GM12875 (cell line): Measurements from ENCODE around the gene CEP76.

ENCODE experiments used
- H3K4me3 ChIP-seq: one replicate; pipeline ENCODE4 v1.5.1; 2011; ENCODE audit warnings: low read depth, low read length, control low read depth
- CTCF ChIP-seq: IDR thresholded peaks from 2 replicates; pipeline ENCODE4 v1.5.1; 2011; ENCODE audit warnings: low read depth, mild to moderate bottlenecking, control low read depth, inconsistent platforms, low read length, moderate library complexity, borderline replicate concordance; ENCODE audit not compliant: insufficient read depth

The CEP76 gene

GRCh38 chr18:12640881-12641200 lies 61.7 kb downstream of the CEP76 start:
- no peak for TF ChIP-seq CTCF
- no peak overlapping the region for H3K4me3 ChIP-seq

- no peak overlapping the region for H3K4me3 ChIP-seq
- no peak for TF ChIP-seq CTCF
These were observed 62.3 kb downstream of the CEP76 start for GRCh38 chr18:12639990-12640880.

- TF ChIP-seq CTCF, result no peak
- no peak overlapping the region for H3K4me3 ChIP-seq
These were observed 63.8 kb downstream of the CEP76 start for GRCh38 chr18:12638644-12639124.

GRCh38 chr18:12637901-12638643 lies 64.5 kb downstream of the CEP76 start:
- H3K4me3 ChIP-seq, result no peak overlapping the region
- TF ChIP-seq CTCF, result no peak

GRCh38 chr18:12637393-12637792 lies 65.1 kb downstream of the CEP76 start:
- H3K4me3 ChIP-seq, result no peak overlapping the region
- TF ChIP-seq CTCF, result no peak

GRCh38 chr18:12631831-12632477 lies 70.6 kb downstream of the CEP76 start:
- no peak for TF ChIP-seq CTCF
- no peak overlapping the region for H3K4me3 ChIP-seq
